ENCODE measurements around the gene SHISAL2A. TPM values are rescaled to one million over a fixed set of nuclear protein-coding genes. Genes with fewer than 3 reads are reported as not detected.

The SHISAL2A gene
- polyA plus RNA-seq, 1 donor (not counting 4 experiments of a cell fraction or from before 2014, with no cell fraction given) = 0.04 TPM

DNA sequence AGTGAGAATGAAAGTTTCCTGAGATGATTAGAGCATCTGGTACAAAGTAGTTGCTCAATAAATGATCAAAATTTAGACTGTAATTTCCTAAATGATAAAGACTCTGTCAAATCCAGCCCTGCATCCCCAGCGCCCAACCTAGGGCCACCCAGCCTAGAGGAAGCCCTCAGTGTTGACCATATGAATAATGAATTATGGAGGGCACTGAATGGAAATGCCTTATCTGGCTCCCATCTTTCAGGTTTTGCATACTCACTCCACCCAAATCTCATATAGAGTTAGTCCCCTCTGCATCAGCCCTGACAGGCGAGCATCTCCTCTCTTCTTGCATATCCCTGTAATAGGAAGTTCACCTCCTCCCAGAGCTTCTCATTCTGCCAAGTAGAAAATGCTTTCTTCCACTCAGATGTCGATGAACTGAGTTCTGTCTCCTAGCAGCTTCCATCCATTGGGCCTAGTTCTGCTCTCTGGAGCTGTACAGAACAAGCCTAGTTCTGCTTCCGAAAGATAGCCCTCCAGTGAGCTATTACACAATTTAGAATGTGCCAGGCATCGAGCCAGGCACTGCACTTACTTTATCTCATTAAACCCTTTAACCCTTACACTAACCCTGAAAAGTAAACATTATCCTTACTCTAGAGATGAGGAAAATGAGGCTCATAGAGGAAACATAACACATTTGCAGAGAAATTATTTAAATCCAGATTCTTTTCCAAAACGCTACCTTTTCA, 44.3 kb downstream of the SHISAL2A start:
- Histone ChIP-seq H4K20me1 (ENCODE audit: control insufficient read depth, extremely low read depth, insufficient read depth, low read length) (no peaks in the 10 kb centered on the region), H3K4me3 (ENCODE audit: control insufficient read depth in 2 of 3, extremely low read depth in 1 of 3, insufficient read depth in 2 of 3, low read depth in 1 of 3, low read length in 3 of 3) (no peak overlapping the region), H3K4me2 (ENCODE audit: control insufficient read depth, extremely low read depth, insufficient read depth, low read depth, low read length) (no peak overlapping the region), H2AFZ (ENCODE audit: control insufficient read depth, low read length) (no peak overlapping the region), H3K4me1 (ENCODE audit: control insufficient read depth, extremely low read depth, insufficient read depth, low read length) (peaks cover 21% of the 10 kb centered on the region), H3K9me1 (ENCODE audit: control insufficient read depth, extremely low read depth, insufficient read depth, low read length) (no peaks in the 10 kb centered on the region), H3K27me3 (ENCODE audit: control insufficient read depth, extremely low read depth, insufficient read depth, low read length) (no peaks in the 10 kb centered on the region), H3K27ac (ENCODE audit: control insufficient read depth, insufficient read depth, low read length) (no peak overlapping the region), H3K9me3 (ENCODE audit: control insufficient read depth, low read depth, low read length) (no peaks in the 10 kb centered on the region), H3K9ac (ENCODE audit: control insufficient read depth, extremely low read depth, insufficient read depth, low read length) (no peak overlapping the region), H3K79me2 (ENCODE audit: control insufficient read depth, insufficient read depth, low read length) (no peaks in the 10 kb centered on the region), H3K36me3 (ENCODE audit: control insufficient read depth in 2 of 2, extremely low read depth in 1 of 2, insufficient read depth in 2 of 2, low read length in 2 of 2) (no peaks in the 10 kb centered on the region)
- dilution Hi-C loops (cut with MboI; ENCODE audit: extremely low pct_ligation_motif_present, low sequenced_read_pairs) = no loop called here
- FAIRE-seq (no peak), DNase-seq (ENCODE audit: low read depth, low spot score) (no peak)
- no peak for TF ChIP-seq EZH2 (IDR thresholded peaks at IDR 0.05; ENCODE audit: low read length)
- TF ChIP-seq, protein P1, sequence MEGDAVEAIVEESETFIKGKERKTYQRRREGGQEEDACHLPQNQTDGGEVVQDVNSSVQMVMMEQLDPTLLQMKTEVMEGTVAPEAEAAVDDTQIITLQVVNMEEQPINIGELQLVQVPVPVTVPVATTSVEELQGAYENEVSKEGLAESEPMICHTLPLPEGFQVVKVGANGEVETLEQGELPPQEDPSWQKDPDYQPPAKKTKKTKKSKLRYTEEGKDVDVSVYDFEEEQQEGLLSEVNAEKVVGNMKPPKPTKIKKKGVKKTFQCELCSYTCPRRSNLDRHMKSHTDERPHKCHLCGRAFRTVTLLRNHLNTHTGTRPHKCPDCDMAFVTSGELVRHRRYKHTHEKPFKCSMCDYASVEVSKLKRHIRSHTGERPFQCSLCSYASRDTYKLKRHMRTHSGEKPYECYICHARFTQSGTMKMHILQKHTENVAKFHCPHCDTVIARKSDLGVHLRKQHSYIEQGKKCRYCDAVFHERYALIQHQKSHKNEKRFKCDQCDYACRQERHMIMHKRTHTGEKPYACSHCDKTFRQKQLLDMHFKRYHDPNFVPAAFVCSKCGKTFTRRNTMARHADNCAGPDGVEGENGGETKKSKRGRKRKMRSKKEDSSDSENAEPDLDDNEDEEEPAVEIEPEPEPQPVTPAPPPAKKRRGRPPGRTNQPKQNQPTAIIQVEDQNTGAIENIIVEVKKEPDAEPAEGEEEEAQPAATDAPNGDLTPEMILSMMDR (optimal IDR thresholded peaks at IDR 0.05 in 1 of 3, IDR thresholded peaks at IDR 0.05 in 1 of 3, conservative IDR thresholded peaks at IDR 0.05 in 1 of 3; ENCODE audit: extremely low read depth in 1 of 3, insufficient read depth in 2 of 3, low read length in 3 of 3) = no peak

DNA sequence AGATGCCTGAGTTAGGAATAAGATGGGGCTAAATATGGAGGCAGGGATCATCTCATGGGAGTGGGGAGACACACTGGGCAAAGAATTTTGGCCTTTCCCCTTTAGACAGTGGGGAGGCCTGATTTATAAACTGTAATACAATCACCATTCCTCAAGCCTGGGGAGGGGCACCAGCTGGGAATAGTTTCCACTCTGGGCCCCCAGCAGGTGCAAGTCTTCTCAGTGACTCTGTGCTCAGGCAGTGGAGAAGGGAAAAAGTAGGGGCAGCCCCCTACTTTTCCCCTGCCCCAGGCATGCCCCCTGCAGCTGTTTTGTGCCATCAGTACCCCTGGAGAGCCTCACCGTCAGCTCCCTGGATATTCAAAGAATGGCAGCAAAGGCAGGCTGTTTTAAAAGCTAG, 46.1 kb downstream of the SHISAL2A start:
- Histone ChIP-seq H3K4me2 (ENCODE audit: control insufficient read depth, extremely low read depth, insufficient read depth, low read depth, low read length) (no peak overlapping the region), H3K27me3 (ENCODE audit: control insufficient read depth, extremely low read depth, insufficient read depth, low read length) (no peaks in the 10 kb centered on the region), H3K27ac (ENCODE audit: control insufficient read depth, insufficient read depth, low read length) (no peak overlapping the region), H3K9me1 (ENCODE audit: control insufficient read depth, extremely low read depth, insufficient read depth, low read length) (no peaks in the 10 kb centered on the region), H3K4me1 (ENCODE audit: control insufficient read depth, extremely low read depth, insufficient read depth, low read length) (peaks cover 12% of the 10 kb centered on the region), H3K4me3 (ENCODE audit: control insufficient read depth in 2 of 3, extremely low read depth in 1 of 3, insufficient read depth in 2 of 3, low read depth in 1 of 3, low read length in 3 of 3) (no peak overlapping the region), H3K9ac (ENCODE audit: control insufficient read depth, extremely low read depth, insufficient read depth, low read length) (no peak overlapping the region), H3K9me3 (ENCODE audit: control insufficient read depth, low read depth, low read length) (no peaks in the 10 kb centered on the region), H2AFZ (ENCODE audit: control insufficient read depth, low read length) (no peak overlapping the region), H3K36me3 (ENCODE audit: control insufficient read depth in 2 of 2, extremely low read depth in 1 of 2, insufficient read depth in 2 of 2, low read length in 2 of 2) (no peaks in the 10 kb centered on the region), H4K20me1 (ENCODE audit: control insufficient read depth, extremely low read depth, insufficient read depth, low read length) (no peaks in the 10 kb centered on the region), H3K79me2 (ENCODE audit: control insufficient read depth, insufficient read depth, low read length) (no peaks in the 10 kb centered on the region)
- dilution Hi-C loops (cut with MboI; ENCODE audit: extremely low pct_ligation_motif_present, low sequenced_read_pairs) = no loop called here
- DNase-seq (ENCODE audit: low read depth, low spot score) (no peak), FAIRE-seq (no peak)
- TF ChIP-seq EZH2 (IDR thresholded peaks at IDR 0.05; ENCODE audit: low read length) = no peak
- TF ChIP-seq, protein P1 (optimal IDR thresholded peaks at IDR 0.05 in 1 of 3, IDR thresholded peaks at IDR 0.05 in 1 of 3, conservative IDR thresholded peaks at IDR 0.05 in 1 of 3; ENCODE audit: extremely low read depth in 1 of 3, insufficient read depth in 2 of 3, low read length in 3 of 3) = no peak
